Prostate gland (tissue), 2 donors: ENCODE measurements around the gene EFS. TPM values are rescaled to one million over a fixed set of nuclear protein-coding genes. Genes with fewer than 3 reads are reported as not detected.

Experiments
- DNase-seq: peaks from one replicate; pipeline ENCODE4 v3.0.0-alpha.2; 2019; ENCODE audit warnings: low spot score
- H3K27ac ChIP-seq, 2 donors: fragments of 200-600 bp; sonication (generic); 2 replicates each; pipeline ENCODE4 v1.5.1; 2017 to 2019
- H3K27me3 ChIP-seq: fragments of 200-600 bp; sonication (generic); replicated peaks from 2 replicates; pipeline ENCODE4 v1.5.1; 2019; ENCODE audit not compliant: insufficient read depth
- H3K36me3 ChIP-seq, 2 donors: fragments of 200-600 bp; sonication (generic); 1 replicate in 1 of 2; 2 replicates in 1 of 2; pipeline versions ENCODE4 v1.5.1 to v1.8.1; 2017 to 2019
- H3K4me1 ChIP-seq: fragments of 200-600 bp; sonication (generic); replicated peaks from 2 replicates; pipeline ENCODE4 v1.5.1; 2019
- H3K4me3 ChIP-seq, 2 donors: fragments of 200-600 bp; sonication (generic); 2 replicates each; pipeline ENCODE4 v1.5.1; 2017 to 2019
- H3K9me3 ChIP-seq: fragments of 200-600 bp; sonication (generic); 2 replicates; pipeline ENCODE4 v1.5.1; 2017
- CTCF ChIP-seq, 4 experiments: fragments of 200-600 bp in 2 of 4; fragments of 450-650 bp in 2 of 4; sonication (generic) in 2 of 4; IDR thresholded peaks; 1 replicate in 3 of 4; 2 replicates in 1 of 4; pipeline ENCODE4 v1.5.1; 2016 to 2019; ENCODE audit warnings: antibody characterized with exemption in 4 of 4, mild to moderate bottlenecking in 2 of 4, moderate library complexity in 2 of 4
- POLR2A ChIP-seq: fragments of 450-650 bp; IDR thresholded peaks from one replicate; pipeline ENCODE4 v1.6.1; 2016; ENCODE audit warnings: antibody characterized with exemption, mild to moderate bottlenecking
- POLR2AphosphoS5 ChIP-seq: sonication (generic); formaldehyde crosslinking; IDR thresholded peaks from one replicate; pipeline ENCODE4 v1.6.1; 2017; ENCODE audit warnings: antibody characterized with exemption
- WGBS: methylation state at CpG from one replicate; pipeline ENCODE4 v1.1.5; 2018; 5-methylcytosine and 5-hydroxymethylcytosine counted together
- intact Hi-C: fragments of 100-400 bp; cut with DNase I; formaldehyde crosslinking; loops from one replicate; pipeline ENCODE4 v1.14.2; 2022
- total RNA-seq, 2 donors: library from RNA; depleted of rRNA; stranded (reverse); fragments of >200 nt; gene quantifications; one replicate each; pipeline ENCODE4 v1.1.0, GENCODE V29; 2016

The EFS gene
- total RNA-seq, 2 donors from 2014 or later = 26.5 to 53.2 TPM

- H3K4me1 ChIP-seq = no peaks in the 10 kb centered on the region
- no peaks in the 10 kb centered on the region for H3K36me3 ChIP-seq
- no peak overlapping the region for H3K4me3 ChIP-seq
- intact Hi-C loops = no loop called here
- no peaks in the 10 kb centered on the region for H3K27me3 ChIP-seq
- H3K27ac ChIP-seq = no peak overlapping the region
- no peak for DNase-seq
- TF ChIP-seq POLR2A = no peak
- TF ChIP-seq POLR2AphosphoS5 = no peak
- no peak for TF ChIP-seq CTCF (IDR thresholded peaks at IDR 0.05)
- H3K9me3 ChIP-seq = no peaks in the 10 kb centered on the region
- WGBS = 92% methylated on average over 15 of the region's 15 CpGs
Measured at GRCh38 chr14:23406725-23407355, 41.9 kb upstream of the EFS start.

GRCh38 chr14:23406244-23406643 is 41.3 kb upstream of the EFS start:
- no peaks in the 10 kb centered on the region for H3K4me1 ChIP-seq
- 29% methylated on average over 4 of the region's 4 CpGs for WGBS
- H3K27ac ChIP-seq = no peak overlapping the region
- intact Hi-C loops = no loop called here
- H3K4me3 ChIP-seq = no peak overlapping the region
- no peaks in the 10 kb centered on the region for H3K36me3 ChIP-seq
- no peak for DNase-seq
- no peaks in the 10 kb centered on the region for H3K9me3 ChIP-seq
- TF ChIP-seq POLR2AphosphoS5 (no peak), POLR2A (no peak), CTCF (IDR thresholded peaks at IDR 0.05) (no peak)
- no peaks in the 10 kb centered on the region for H3K27me3 ChIP-seq

DNA sequence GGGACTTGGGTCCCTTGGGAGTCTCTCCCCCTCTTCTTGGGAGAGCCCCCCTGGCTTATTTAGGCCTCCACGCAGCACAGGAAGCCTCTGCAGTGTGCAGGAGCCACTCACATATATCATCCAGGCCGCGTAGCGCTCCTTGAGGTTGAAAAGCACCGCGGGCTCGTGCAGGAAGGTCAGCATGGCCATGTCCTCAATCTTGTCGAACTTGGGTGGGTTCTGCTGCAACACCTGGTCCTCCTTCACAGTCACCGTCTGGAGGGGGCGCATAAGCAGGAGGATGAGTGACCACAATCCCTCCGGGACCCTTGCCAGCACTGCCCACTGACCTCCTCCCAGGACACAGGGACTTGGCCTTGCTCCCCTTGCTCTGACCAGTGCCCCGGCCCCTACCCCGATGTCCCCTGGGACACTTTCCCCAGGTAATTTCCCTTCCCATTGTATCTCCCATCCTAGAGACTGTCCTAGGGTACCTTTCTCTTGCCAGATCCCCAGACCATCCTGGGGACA is 40.6 kb upstream of the EFS start:
- intact Hi-C loops = no loop called here

DNA sequence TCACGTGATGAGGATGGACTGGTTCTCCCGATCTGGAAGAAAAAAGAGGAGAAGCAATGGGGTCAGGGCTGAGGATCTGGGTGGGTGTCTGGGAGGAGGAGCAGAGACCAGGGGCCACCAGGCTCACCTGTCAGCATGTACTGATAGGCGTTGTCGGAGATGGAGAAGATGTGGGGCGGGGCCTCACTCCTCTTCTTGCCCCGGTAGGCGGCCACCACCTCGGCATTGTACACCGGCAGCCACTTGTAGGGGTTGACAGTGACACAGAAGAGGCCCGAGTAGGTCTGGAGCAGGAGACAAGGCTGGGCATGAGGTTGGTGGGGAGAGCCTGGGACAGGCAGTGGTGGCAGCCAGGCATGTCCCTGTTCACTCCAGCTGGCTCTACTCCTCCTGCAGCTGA is 40.1 kb upstream of the EFS start:
- TF ChIP-seq POLR2AphosphoS5 (no peak), POLR2A (no peak), CTCF (IDR thresholded peaks at IDR 0.05) (no peak)
- WGBS = 80% methylated on average over 10 of the region's 10 CpGs
- no peaks in the 10 kb centered on the region for H3K27me3 ChIP-seq

More for the DNA sequence above, 40.6 kb upstream of the EFS start:
- 92% methylated on average over 13 of the region's 13 CpGs for WGBS
- Histone ChIP-seq H3K27ac (no peak overlapping the region), H3K27me3 (no peaks in the 10 kb centered on the region), H3K9me3 (no peaks in the 10 kb centered on the region), H3K36me3 (no peaks in the 10 kb centered on the region), H3K4me1 (no peaks in the 10 kb centered on the region), H3K4me3 (no peak overlapping the region)
- TF ChIP-seq POLR2AphosphoS5 (no peak), CTCF (IDR thresholded peaks at IDR 0.05) (no peak), POLR2A (no peak)
- no peak for DNase-seq

GRCh38 chr14:23404331-23404900 is 39.4 kb upstream of the EFS start:
- no peak for DNase-seq
- Histone ChIP-seq H3K27ac (no peak overlapping the region), H3K27me3 (no peaks in the 10 kb centered on the region), H3K4me1 (no peaks in the 10 kb centered on the region), H3K4me3 (no peak overlapping the region), H3K9me3 (no peaks in the 10 kb centered on the region), H3K36me3 (no peaks in the 10 kb centered on the region)
- intact Hi-C loops = no loop called here
- no peak for TF ChIP-seq POLR2A
- no peak for TF ChIP-seq POLR2AphosphoS5
- WGBS = 88% methylated on average over 14 of the region's 14 CpGs

More for the DNA sequence above, 40.1 kb upstream of the EFS start:
- intact Hi-C loops = no loop called here
- Histone ChIP-seq H3K9me3 (no peaks in the 10 kb centered on the region), H3K4me1 (no peaks in the 10 kb centered on the region), H3K4me3 (no peak overlapping the region), H3K27ac (no peak overlapping the region), H3K36me3 (no peaks in the 10 kb centered on the region)
- DNase-seq = no peak
